NCI-H1417 (cell line): ENCODE data around the gene ATP6V0E2.
"Not testable (repeated sequence)": the region's sequence is repeated elsewhere in the genome, so short reads cannot be mapped to it uniquely, and the experiment has no call there.

ENCODE experiments used
- DNase-seq, 3 experiments: peaks; one replicate each; lab custom pipeline; 2025; lab: John Stamatoyannopoulos, UW

Gene ATP6V0E2

DNA sequence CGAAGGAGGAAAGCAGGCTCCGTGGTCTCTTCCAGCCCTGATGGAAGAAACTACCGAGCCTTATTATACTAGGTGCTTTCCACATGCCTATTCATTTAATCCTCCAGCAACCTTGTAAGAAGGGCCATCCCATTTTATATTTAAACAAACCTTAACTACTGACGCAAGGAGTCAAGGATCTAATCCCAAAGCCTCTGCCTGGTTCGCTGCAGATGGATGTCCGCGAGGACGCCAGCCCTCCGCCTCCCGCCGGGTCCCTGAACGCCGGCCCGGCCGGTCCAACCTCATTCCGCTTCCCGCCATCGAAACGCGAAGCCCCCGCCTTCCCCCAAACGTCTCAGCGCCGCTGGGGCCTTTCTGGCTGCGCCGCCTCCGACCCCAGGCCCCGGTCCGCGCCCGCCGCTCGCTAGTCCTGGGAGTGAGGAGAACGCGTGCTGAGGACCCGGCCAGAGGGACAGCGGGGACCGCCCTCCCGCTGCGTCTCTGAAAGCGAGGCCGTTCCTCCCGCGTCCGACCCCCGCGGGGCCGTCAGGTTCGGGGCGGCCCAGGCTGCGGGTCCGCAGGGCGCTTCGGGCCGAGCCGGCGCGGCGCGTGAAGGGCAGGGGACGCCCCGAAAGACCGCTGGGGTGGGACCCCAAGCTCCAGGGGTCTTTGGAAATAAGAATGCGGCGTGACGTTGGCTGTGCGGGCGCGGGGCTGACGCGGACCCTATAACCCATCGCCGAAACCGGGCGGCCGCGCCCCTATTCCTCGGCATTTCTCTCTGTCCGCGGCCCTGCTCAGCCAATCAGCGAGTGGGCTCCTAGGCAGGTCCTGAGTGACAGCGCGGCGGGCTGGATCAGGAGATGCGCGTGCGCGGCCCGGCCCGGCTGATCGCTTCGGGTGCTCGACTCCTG, at the start of gene ATP6V0E2:
Gene ATP6V0E2, plus strand, starts transcription at position 896 of the 896 bp plus-strand sequence. CDS start 97 bp downstream, outside the sequence.
- peak; percentile 95 to 98 (median 98) for DNase-seq

DNA sequence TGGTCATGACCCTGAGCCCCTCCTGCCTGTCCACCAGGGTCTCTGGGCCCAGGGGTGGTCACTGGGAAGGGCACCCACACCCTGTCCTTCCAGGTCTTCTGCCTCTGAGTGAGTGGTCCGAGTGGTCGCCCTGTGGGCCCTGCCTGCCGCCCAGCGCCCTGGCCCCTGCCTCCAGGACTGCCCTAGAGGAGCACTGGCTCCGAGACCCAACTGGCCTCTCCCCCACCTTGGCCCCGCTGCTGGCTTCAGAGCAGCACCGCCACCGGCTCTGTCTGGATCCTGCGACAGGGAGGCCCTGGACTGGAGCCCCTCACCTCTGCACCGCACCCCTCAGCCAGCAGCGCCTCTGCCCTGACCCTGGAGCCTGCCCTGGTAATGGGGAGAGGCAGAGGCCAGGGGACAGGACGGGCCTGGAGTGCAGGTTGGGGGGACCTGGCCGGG, 49.4 kb upstream of the ATP6V0E2 start:
- no peak for DNase-seq

DNA sequence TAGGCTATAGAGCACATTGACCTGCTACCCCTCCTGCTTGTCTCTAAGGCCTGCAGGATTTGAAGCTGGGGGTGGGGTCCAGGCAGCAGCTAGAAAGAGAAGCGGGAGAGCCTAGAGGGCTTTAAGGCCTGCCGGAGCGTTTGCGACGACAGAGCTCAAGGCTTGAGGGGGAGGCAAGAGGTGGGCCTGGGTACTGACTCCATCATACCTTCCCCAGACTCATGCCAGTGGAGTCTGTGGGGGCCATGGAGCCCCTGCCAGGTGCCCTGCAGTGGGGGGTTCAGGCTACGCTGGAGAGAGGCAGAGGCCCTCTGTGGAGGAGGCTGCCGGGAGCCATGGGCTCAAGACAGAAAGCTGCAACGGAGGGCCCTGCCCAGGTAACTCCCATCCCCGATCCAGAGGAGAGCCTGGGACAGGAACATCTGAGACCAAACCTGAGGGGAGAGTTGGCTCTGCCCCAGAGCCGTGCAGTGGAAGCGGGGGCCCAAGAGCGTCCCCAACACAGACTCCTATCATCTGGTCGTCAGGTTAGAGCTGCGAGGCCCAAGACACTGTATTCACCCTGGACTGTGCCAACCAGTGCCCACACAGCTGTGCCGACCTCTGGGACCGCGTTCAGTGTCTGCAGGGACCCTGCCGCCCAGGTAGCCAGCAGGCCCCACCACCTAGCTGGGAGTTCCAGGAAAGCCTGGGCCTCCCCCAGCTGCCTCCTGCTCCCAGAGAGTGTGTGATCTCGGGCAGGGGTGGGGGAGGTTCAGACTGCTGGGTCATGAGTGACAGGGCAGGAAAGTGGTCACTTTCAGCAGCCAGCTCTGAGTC, 48.8 kb upstream of the ATP6V0E2 start:
- no peak for DNase-seq

DNA sequence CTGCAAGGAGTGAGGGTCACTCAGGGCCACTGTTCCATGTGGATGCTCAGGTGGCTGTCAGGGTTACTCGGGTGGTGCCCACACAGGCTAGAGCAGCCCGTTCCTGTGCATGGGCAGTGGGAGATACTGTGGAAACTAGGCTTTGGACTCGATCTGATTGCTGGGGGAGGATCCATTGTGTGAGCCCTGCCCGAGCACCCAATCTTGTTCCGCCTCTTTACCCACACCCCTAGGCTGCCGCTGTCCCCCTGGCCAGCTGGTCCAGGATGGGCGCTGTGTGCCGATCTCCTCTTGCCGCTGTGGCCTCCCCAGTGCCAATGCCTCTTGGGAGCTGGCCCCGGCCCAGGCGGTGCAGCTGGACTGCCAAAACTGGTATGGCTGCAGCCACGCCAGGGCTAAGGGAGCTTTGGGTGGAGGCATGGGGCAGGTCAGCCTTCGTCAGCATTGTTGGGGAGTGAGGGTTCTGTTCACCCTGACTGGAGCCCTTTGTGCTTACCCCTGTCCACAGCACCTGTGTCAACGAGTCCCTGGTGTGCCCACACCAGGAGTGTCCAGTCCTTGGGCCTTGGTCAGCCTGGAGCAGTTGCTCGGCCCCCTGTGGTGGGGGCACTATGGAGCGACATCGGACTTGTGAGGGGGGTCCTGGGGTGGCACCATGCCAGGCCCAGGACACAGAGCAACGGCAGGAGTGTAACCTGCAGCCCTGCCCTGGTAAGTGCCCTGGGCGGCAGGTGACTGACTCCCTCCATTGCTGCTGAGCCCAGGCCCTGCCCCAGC, 48.0 kb upstream of the ATP6V0E2 start:
- no peak for DNase-seq

DNA sequence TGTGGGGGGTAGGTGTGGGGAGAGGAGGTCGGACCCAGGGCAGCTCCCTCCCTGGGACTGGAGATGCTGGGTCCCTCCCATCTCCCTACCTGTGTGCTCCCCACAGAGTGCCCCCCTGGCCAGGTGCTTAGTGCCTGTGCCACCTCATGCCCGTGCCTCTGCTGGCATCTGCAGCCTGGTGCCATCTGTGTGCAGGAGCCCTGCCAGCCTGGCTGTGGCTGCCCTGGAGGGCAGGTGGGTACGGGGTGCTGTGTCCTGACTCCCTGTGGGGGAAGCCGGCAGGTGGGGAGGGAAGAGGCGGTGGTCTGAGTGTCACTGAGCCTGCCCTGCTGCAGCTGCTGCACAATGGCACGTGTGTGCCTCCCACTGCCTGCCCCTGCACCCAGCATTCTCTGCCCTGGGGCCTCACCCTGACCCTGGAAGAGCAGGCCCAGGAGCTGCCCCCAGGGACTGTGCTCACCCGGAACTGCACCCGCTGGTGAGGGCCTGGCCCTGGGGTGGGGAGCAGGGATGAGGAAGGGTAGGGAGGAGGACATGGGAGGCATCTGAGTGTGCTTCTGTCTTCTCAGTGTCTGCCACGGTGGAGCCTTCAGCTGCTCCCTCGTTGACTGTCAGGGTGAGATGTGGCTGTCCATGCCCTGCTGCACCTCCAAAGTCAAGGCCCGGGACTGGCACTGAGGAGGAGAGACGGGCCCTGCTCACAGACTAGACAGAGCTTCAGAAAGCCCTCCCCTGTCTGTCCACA, 47.3 kb upstream of the ATP6V0E2 start:
- peak in 2 of 3 experiments; percentile 36 to 60 for DNase-seq

DNA sequence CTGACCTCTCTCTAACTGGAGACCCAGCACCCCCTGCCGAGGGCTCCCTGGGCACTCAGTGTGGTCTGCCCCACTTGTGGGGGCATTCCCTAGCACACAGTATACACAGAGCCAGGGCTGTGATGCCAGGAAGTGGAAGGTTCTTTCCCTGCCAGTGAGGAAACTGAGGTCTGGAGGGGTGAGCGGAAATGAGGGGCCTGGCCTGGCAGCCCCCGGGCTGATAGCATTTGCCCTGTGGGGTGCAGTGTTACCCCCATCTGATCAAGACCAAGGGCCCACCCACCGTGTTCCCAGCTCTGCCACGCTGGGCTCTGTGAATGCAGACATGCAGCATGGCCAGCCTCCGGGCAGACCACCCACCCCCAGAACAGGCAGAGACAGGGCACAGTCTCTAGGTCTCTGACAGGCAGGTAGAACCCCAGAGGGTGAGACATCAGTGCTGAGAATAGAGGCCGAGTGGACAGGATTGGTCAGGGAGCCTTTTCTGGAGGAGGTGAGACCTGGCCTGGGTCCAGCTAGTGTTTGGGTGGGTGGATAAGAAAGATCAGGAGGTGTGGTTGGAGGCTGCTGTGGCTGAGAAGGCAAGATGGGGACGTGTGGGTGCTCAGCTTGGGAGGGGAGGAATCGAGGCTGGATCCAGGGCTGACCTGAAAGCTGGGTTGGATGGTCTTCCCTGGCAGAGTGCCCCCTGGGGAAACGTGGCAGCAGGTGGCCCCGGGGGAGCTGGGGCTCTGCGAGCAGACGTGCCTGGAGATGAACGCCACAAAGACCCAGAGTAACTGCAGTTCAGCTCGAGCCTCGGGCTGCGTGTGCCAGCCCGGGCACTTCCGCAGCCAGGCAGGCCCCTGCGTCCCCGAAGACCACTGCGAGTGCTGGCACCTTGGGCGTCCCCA, 46.4 kb upstream of the ATP6V0E2 start:
- no peak for DNase-seq

DNA sequence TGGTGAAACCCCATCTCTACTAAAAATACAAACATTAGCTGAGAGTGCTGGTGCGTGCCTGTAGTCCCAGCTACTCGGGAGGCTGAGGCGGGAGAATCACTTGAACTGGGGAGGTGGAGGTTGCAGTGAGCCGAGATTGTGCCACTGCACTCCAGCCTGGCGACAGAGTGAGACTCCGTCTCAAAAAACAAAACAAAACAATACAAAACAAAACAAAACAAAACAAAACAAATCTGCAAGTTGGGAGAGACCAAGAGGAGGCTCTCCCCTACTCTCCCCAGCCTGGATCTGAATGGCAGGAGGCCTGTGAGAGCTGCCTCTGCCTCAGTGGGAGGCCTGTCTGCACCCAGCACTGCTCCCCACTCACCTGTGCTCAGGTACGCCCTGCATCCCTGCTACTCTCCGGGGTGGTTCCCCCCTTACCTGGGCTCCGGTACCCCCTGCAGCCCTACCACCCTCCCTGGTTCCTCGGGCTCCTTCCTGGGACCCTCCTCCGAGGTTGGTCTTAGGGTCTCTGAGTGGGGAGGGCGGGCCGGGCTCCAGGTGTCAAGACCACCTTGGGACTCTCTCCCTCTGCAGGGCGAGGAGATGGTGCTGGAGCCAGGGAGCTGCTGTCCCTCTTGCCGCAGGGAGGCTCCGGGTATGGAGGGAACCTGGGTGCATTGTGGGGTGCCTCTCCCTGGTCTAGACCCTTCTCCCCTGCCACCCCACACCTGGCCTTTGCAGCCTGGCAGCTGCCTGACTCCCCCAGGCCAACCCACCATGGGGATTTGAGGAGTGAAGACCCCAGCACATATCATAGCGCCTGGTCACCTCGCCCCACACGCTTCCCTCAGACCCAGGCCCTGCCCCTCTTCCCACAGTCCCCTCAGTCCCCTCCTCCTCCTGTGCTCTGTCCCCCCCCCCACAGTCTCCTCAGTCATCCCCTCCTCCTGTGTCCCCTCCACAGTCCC, 45.1 kb upstream of the ATP6V0E2 start:
- no peak for DNase-seq

DNA sequence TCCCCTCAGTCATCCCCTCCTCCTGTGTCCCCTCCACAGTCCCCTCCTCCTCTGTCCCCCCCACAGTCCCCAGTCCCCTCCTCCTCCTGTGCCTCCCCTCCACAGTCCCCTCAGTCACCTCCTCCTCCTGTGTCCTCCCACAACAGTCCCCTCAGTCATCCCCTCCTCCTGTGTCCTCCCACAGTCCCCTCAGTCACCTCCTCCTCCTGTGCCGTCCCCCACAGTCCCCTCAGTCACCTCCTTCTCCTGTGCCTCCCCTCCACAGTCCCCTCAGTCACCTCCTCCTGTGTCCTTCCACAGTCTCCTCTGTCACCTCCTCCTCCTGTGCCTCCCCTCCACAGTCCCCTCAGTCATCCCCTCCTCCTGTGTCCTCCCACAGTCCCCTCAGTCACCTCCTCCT, 43.2 kb upstream of the ATP6V0E2 start:
- DNase-seq = not testable (repeated sequence)

DNA sequence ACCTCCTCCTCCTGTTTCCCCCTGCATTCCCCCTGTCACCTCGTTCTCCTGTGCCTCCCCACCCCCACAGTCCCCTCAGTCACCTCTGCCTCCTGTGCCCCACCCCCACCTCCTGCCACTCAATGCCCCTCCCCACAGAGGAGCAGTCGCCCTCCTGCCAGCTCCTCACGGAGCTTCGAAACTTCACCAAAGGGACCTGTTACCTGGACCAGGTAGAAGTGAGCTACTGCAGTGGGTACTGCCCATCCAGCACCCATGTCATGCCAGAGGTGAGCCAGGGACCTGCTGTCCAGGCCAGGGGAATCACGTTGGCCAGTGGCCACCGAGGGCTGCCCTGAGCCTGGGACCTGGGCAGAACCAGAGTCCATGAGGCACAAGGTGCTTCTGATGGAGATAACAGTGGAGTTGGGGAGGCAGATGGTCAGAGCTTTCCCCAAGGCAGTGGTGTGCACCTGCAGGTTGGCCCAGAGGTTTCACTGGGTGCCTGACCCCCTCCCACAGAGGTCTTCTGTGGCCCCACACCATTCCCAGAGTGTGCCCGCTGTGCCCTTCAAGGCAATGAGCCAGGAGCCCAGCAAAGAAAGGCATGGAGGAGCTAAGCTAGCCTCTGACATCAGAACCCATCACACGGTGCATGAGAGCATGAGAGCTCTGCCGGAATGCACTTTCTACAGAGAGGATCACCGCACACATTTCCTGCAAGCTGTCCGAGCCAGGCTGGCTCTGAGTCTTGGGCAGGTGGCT, 42.6 kb upstream of the ATP6V0E2 start:
- DNase-seq = no peak

DNA sequence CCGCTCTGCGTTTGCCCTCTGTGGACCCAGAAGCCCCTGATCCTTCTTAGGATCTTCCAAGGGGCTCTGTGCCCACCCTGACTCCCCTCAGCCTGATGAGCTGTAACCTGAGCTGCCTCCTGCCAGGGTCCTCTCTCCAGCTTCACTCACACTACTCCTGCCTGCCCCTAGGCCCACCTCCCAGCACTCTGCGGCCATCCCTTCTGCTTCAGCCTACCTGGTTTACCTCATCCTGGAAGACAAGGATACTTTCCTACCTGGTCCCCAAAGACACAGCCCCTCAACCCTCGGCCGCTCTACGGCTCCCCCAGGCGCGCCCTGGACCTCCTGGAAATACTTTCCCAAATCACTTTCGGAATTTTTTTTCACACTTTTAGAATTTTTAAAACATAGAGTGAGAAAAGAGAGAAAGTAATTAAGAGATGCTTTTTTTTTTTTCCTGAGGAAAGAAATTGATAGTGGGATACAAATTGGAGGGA, 42.0 kb upstream of the ATP6V0E2 start:
- no peak for DNase-seq

DNA sequence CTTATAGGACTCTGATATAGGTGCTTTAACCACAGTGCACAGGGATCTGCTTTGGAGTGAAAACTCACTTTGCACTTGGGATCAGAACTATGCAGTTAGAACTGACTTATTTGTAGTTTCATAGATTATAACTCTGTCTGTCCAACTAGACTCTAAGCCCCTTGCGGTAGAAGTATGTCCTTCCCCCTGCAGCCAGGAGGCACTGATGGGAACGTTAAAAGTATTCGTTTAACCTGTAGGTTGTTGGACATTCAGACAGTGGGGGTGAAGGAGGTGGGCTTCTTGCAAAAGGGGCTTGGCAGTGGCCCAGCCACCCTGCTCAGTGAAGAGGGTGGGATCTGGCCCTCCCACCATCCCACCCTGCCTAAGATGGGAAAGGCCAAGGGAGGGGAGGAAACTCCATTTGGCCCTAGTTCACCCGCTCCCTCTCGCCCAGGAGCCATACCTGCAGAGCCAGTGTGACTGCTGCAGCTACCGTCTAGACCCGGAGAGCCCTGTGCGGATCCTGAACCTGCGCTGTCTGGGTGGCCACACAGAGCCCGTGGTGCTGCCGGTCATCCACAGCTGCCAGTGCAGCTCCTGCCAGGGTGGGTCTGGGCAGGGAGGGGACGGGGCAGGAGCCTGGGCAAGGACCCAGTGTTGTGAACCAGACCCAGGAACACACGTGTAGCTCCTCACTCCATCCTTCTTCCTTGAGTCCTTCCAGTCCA, 41.3 kb upstream of the ATP6V0E2 start:
- no peak for DNase-seq

DNA sequence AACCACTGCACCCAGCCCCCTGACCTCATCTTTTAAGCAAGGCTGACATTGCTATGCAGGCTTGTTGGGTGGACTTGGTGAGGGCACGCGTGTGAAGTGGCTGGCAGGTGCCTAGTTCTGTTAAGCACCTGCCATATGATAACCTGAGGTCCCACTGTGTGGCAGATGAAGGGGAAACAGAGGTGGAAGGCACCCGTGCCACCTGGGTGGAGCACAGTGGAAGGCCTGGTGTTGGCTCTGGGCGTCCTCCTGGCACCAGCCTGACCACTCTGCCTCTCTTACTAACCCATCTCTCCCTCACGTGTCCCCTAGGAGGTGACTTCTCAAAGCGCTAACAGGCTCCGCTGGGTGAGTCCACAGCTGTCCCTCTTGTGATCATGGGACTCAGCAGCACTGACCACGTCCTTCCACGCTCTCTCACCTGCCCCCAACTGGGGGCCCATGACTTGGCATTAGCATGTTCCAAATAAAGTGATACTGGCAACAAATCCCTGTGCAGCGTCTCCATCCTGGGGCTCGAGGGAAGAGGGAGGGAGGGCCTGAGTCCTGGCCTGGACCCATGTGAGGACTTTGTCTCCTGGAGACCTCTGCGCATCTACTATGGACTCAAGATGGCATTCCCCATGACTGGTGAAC, 40.2 kb upstream of the ATP6V0E2 start:
- no peak for DNase-seq

DNA sequence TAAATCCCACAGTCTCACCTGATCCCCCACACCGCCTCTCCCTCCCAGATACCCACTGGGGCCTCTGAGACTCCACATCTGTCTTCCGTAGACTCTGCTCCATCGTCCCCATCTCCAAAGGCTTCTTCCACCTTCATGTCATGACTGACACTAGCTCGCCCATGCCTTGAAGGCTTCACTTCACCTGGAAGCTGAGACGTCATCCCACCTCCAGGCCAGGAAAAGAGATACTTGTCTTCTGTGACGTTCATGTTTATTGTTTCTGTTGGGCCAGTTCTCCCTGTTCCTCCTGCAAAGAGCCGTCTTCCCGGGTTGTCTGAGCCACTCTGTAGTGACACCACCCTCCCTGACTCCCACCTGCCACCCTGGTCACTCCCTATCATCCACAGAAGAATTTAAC, 39.2 kb upstream of the ATP6V0E2 start:
- no peak for DNase-seq

DNA sequence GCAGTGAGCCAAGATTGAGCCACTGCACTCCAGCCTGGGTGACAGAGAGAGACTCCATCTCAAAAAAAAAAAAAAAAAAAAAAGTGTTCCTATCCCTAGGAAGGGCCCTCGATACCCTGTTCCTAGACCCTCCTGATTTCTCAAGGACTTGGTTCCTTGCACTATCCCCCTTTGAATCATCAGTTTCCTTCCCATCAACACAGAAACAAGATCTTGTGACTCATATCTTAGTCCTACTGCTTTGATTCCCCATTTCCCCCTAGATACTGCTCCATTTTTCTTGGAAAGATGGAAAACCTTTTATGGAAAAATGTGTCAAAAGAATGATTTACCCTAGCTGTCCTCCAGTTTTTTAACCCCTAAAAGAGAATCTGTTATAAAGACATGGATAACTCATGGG, 37.3 kb upstream of the ATP6V0E2 start:
- no peak for DNase-seq

DNA sequence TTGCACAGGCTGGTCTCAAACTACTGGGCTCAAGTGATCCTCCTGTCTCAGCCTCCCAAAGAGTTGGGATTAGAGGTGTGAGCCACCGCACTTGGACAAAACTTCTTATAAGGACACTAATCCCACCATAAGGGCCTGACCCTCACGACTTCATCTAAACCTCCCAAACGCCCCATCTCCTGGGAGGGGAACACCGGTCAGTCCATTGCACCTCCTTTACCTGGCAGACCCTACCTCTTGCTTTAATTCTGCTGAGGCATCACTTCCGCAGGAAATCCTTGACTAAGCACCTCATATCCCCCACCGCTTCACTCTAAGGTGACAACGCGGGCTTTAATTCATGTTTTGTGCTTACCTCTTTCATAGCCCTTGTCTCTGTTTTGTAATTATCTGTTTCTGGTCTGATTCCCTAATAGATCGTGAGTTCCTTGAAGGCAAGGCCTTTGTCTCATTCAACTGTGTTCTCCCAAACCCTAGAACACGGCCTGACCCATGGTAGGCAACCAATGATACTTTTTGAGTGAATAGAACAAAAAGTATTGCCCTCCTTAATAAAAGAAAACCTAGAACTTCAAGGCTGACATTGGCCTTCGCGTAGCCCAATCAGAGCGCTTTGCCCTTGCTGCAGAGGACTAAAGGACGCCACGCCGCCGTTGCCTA, 36.1 kb upstream of the ATP6V0E2 start:
- no peak for DNase-seq

DNA sequence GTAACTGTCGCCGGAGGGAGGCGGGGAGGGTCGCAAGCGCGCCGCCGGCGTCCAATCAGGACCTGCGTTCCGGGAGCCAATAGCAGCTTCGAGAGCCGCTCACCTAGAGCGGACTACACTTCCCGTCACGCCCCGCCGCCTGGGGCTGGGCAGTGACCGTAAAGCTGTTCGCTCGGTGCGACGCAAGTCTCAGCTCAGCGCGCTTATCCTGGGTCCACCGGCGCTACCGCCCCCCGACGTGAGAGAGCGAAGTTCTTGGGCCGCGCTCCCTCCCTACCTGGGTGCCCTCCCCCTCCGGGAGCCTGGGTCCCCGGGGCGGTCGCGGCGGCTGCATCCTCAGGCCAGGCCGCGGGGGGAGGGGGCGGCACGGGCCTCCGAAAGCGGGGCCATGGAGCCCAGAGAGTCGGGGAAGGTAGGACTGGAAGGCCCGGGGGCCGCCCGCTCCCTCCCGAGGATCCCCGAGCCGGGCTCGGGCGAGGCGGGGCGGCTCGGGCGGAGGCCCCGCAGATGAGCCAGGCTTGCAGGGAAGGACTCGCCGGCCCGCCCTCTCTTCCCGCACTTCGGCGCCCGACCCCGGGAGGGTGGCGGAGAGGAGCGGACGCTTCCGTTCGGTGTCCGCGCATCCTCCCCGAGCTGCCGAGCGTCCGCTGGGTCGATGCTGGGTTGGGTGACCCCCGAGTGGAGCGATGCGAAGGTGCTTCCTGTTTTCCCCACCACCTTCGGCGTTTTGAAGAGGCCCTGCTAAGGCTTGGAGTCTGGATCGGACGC, 35.4 kb upstream of the ATP6V0E2 start, which contains the start of gene ZNF862:
Gene ZNF862, plus strand, starts transcription at position 152 of the 768 bp plus-strand sequence. Its CDS starts 237 bp downstream, at position 389.
- DNase-seq = peak; percentile 99 to 100 (median 99)
